ENCODE measurements around the gene FAM210B. TPM values are rescaled to one million over a fixed set of nuclear protein-coding genes. Genes with fewer than 3 reads are reported as not detected.
"Not testable (repeated sequence)": the region's sequence is repeated elsewhere in the genome, so short reads cannot be mapped to it uniquely, and the experiment has no call there.

Gene FAM210B, protein sequence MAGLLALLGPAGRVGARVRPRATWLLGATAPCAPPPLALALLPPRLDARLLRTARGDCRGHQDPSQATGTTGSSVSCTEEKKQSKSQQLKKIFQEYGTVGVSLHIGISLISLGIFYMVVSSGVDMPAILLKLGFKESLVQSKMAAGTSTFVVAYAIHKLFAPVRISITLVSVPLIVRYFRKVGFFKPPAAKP
- total RNA-seq: 10 to 100 TPM; 25.2 to 27.8 TPM
- 10 to 100 TPM; 26.7 to 32.9 (median 27.8) TPM for polyA plus RNA-seq
- total RNA-seq: 7.4 to 39.9 (median 21.4) reads per million in 6 experiments

DNA sequence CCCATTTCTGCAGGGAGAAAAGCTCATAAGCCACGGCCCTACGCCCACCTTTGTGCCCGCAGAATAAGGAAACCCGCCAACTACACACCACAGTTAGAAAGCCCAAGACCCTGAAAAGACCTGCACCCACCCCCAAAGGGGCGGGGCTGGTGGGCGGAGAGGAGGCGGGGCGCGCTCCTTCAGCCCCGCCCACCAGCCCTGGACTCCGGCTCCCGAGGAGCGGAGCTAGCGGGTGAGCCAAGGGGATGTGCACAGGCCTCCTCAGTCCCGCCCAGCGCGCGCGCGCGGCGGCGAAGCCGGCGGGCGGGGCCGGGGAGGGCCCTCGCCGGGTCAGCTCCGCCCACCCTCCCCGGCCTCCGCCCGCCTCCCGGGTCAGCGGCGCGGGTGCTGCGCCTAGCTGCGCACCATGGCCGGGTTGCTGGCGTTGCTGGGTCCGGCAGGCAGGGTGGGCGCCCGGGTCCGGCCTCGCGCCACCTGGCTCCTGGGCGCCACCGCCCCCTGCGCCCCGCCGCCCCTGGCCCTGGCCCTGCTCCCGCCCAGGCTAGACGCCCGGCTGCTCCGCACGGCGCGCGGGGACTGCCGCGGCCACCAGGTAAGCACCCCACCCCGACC is at the start of gene FAM210B:
Gene FAM210B (plus strand): TSS at position 375 of the 612 bp plus-strand sequence. CDS start 32 bp downstream, at position 407.
- Mint-ChIP-seq H3K4me1 (peaks cover 8 to 27% (median 17%) of the 10 kb centered on the region in 4 donors), H3K27ac (peak within 1 kb of the TSS in 9 of 10 donors; percentile 65 to 92 (median 84)), H3K36me3 (peaks cover 0 to under 1% (median 0%) of the 10 kb centered on the region in 3 donors), H3K9me3 (no peaks in the 10 kb centered on the region), H3K27me3 (peaks cover 0 to 3% (median 0%) of the 10 kb centered on the region in 5 donors), H3K4me3 (peak within 1 kb of the TSS; percentile 80 to 95 (median 92))
- peak; percentile 98 for ATAC-seq
- POLR2A ChIA-PET: interaction anchor here (0.9 to 2.6 kb wide), 5 partner anchors 14 to 1034 kb away, joined by 3 to 34 read pairs (median 3); partner anchors contain the start of genes AURKA, CASS4, CSTF1 and RTF2
- DNase-seq: peak; percentile 63 to 89 (median 76)

DNA sequence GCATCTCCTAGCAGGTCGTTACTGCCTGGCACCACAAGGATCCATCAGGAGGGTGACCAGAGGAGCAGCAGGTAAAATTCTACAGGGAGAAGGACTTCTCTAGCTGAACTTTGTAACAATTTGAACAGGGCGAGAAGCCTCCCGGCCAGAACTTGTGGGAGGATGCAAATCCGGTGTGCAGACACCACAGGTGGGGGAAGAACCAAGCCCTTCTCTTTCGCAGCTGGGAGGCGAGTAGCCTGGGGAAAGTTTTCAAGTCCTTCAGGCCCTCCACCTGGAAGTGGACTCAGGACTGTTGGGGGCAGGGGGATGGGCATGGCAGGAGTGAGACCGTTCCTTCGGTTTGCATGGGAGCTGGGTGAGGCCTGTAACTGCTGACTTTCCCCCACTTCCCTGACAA is 42.7 kb upstream of the FAM210B start:
- Mint-ChIP-seq H3K27me3 (peaks cover 2 to 48% (median 26%) of the 10 kb centered on the region in 5 donors), H3K4me1 (no peaks in the 10 kb centered on the region), H3K36me3 (no peaks in the 10 kb centered on the region), H3K9me3 (peaks cover 0 to 13% (median 2%) of the 10 kb centered on the region in 9 donors), H3K27ac (no peak overlapping the region), H3K4me3 (no peak overlapping the region)
- ATAC-seq (no peak), DNase-seq (no peak)
- POLR2A ChIA-PET: no interaction called here

DNA sequence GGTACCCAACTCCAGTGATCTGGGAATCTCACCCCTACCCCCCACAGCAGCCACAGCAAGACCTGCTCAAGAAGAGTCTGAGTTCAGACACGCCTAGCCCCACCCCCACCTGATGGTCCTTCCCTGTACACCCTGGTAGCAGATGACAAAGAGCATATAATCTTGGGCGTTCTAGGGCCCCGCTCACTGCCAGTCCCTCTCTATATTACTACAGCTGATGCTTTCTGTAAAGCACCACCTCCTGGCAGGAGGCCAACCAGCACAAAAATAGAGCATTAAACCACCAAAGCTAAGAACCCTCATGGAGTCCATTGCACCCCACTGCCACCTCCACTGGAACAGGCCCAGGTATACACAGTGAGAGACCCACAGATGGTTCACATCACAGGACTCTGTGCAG is 42.3 kb upstream of the FAM210B start:
- H3K4me1 Mint-ChIP-seq: no peaks in the 10 kb centered on the region
- no peak overlapping the region for H3K27ac Mint-ChIP-seq
- DNase-seq (no peak), ATAC-seq (no peak)
- H3K36me3 Mint-ChIP-seq: no peaks in the 10 kb centered on the region
- peaks cover 2 to 46% (median 27%) of the 10 kb centered on the region in 5 donors for H3K27me3 Mint-ChIP-seq
- POLR2A ChIA-PET: no interaction called here
- no peak overlapping the region for H3K4me3 Mint-ChIP-seq
- peaks cover 0 to 13% (median 2%) of the 10 kb centered on the region in 9 donors for H3K9me3 Mint-ChIP-seq

DNA sequence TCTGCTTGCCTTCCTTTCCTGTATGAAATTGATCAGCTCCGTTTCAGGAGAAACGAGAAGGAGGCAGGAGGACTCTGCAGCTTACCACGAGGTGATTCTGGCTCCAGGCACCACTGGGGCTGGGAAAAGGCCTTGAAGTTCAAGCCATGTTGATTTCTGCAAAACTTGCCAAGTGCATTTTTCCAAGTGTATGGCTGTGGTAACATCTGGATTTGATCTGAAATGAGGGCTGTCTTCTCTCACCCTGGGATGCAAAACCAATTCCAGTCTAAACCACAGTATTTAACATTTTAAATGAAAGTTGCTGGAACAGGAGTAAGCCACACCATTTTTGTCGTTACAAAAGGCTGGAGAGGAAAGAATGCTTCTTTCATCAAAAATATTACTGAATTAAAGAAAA is 36.1 kb upstream of the FAM210B start:
- DNase-seq (no peak), ATAC-seq (no peak)
- peaks cover 14 to 59% (median 32%) of the 10 kb centered on the region in 5 donors for H3K27me3 Mint-ChIP-seq
- no peak overlapping the region for H3K4me3 Mint-ChIP-seq
- H3K27ac Mint-ChIP-seq: no peak overlapping the region
- no peaks in the 10 kb centered on the region for H3K9me3 Mint-ChIP-seq
- H3K36me3 Mint-ChIP-seq: no peaks in the 10 kb centered on the region
- no peaks in the 10 kb centered on the region for H3K4me1 Mint-ChIP-seq
- POLR2A ChIA-PET: no interaction called here

DNA sequence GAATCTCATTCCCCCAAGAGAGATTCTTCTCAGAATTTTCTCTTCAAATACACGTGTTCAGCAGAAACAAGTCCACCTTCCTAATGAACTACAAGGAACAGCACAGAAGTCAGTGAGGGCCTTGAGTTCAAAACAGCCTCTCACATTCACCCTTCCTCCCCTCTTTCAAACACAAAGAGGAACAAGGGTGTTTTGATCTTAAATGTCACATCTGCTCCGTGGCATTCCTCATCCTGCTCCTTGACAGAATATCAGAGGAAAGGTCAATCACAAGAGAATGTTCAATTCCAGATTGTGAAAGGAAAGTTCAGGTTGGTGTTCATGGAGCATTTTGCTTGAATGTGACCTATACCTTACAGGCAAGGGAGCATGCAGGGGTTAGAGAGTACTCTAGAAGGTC is 35.6 kb upstream of the FAM210B start:
- H3K36me3 Mint-ChIP-seq: no peaks in the 10 kb centered on the region
- no peaks in the 10 kb centered on the region for H3K9me3 Mint-ChIP-seq
- H3K4me1 Mint-ChIP-seq: no peaks in the 10 kb centered on the region
- H3K27ac Mint-ChIP-seq: no peak overlapping the region
- POLR2A ChIA-PET: no interaction called here
- H3K4me3 Mint-ChIP-seq: no peak overlapping the region
- no peak for DNase-seq
- H3K27me3 Mint-ChIP-seq: peaks cover 14 to 61% (median 32%) of the 10 kb centered on the region in 5 donors
- no peak for ATAC-seq

DNA sequence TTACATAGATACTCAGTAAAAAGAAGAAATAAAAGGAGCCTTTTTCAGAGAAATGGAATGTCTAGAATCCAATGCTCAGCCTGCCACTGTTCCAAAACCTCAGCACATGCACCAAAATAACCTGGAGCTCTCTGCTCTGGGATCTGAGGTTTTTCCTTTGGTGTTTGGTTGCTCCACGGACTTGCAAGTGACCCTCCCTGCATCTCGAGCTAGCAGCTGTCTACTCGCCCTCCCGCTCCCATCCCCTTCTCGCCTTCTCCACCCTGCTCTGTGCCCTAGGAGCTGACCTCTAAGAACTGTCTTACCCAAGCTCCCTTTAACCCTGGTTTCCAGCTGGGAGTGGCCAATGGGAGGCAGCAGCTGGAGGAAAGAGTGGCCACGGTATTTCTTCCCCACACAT is 35.1 kb upstream of the FAM210B start:
- Mint-ChIP-seq H3K27me3 (peaks cover 14 to 61% (median 32%) of the 10 kb centered on the region in 5 donors), H3K4me3 (no peak overlapping the region), H3K4me1 (no peaks in the 10 kb centered on the region), H3K27ac (no peak overlapping the region), H3K36me3 (no peaks in the 10 kb centered on the region), H3K9me3 (no peaks in the 10 kb centered on the region)
- DNase-seq (no peak), ATAC-seq (no peak)
- POLR2A ChIA-PET: no interaction called here

DNA sequence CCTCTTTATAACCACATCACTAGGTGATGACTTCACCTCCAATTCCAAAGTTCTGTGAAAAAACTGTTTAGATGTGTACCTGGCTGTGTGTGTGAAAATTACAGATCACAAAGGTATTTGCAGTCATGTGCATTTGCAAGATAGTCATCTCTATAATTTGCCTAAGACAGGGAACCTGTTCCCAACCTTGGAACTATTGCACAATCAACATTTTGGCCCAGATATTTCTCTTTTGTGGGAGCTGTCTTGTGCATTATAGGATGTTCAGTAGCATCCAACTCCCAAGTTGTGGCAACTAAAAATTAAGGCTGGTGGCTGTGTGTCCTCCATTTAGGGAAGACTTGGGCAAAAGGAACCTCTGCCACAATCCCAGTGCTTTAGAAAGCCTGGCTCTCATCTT is 34.0 kb upstream of the FAM210B start:
- ATAC-seq: no peak
- POLR2A ChIA-PET: no interaction called here
- Mint-ChIP-seq H3K4me3 (no peak overlapping the region), H3K27ac (no peak overlapping the region), H3K27me3 (peaks cover 14 to 54% (median 34%) of the 10 kb centered on the region in 5 donors), H3K9me3 (peaks cover 0 to under 1% (median 0%) of the 10 kb centered on the region in 9 donors), H3K4me1 (no peaks in the 10 kb centered on the region), H3K36me3 (no peaks in the 10 kb centered on the region)
- no peak for DNase-seq

DNA sequence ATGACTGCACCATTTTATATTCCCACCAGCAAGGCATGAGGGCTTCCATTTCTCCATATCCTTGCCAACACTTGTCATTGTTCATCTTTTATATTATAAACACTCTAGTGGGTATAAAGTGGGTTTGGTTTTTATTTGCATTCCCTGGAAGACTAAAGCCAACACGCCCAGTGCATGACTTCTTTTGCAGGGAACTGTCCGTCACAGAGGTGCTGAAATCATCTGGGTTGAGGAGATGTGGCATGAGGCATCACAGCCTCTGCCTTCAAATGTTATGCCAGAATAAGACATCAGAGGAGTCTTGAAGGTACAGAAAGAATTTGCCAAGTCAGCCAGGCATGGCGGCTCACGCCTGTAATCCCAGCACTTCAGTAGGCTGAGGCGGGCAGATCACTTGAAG is 29.9 kb upstream of the FAM210B start:
- Mint-ChIP-seq H3K9me3 (peaks cover 0 to 3% (median 0%) of the 10 kb centered on the region in 9 donors), H3K36me3 (no peaks in the 10 kb centered on the region), H3K4me3 (no peak overlapping the region), H3K27ac (no peak overlapping the region), H3K4me1 (peaks cover 0 to 2% (median 0%) of the 10 kb centered on the region in 4 donors), H3K27me3 (peaks cover 14 to 43% (median 32%) of the 10 kb centered on the region in 5 donors)
- ATAC-seq (no peak), DNase-seq (peak in 1 of 10 donors; percentile 4)
- POLR2A ChIA-PET: no interaction called here

DNA sequence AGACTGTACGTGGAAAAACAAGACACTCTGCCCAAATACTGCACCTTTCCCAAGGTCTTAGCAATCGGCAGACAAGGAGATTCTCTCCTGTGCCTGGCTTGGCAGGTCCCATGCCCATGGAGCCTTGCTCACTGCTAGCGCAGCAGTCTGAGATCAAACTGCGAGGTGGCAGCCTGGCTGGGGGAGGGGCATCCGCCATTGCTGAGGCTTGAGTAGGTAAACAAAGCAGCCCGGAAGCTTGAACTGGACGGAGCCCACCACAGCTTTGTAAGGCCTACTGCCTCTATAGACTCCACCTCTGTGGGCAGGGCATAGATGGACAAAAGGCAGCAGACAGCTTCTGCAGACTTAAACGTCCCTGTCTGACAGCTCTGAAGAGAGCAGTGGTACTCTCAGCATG is 22.1 kb upstream of the FAM210B start:
- POLR2A ChIA-PET, H3K9me3 Mint-ChIP-seq, DNase-seq, H3K4me1 Mint-ChIP-seq, H3K27ac Mint-ChIP-seq, H3K4me3 Mint-ChIP-seq, H3K36me3 Mint-ChIP-seq, ATAC-seq: not testable (repeated sequence)
- peaks cover 38 to 52% (median 43%) of the 10 kb centered on the region in 5 donors for H3K27me3 Mint-ChIP-seq

DNA sequence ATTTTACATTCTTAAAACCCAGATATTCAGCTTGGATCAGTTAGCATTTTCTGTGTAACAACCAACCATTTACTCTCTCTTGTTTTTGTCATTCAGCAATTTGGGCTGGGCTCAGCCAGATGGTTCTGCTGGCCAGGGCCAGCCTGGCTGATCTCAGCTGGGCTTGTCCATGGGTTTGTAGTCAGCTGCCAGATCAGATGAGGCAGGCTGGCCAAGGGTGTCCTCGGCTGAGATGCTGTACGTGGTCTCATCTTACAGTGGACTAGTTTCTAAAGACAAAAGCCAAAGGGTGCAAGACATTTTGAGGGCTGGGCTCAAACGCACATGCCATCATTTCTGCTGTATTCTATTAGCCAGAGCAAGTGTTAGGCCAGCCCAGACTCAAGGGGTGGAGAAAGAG is 16.0 kb upstream of the FAM210B start:
- peaks cover 47 to 80% (median 67%) of the 10 kb centered on the region in 5 donors for H3K27me3 Mint-ChIP-seq
- POLR2A ChIA-PET: no interaction called here

DNA sequence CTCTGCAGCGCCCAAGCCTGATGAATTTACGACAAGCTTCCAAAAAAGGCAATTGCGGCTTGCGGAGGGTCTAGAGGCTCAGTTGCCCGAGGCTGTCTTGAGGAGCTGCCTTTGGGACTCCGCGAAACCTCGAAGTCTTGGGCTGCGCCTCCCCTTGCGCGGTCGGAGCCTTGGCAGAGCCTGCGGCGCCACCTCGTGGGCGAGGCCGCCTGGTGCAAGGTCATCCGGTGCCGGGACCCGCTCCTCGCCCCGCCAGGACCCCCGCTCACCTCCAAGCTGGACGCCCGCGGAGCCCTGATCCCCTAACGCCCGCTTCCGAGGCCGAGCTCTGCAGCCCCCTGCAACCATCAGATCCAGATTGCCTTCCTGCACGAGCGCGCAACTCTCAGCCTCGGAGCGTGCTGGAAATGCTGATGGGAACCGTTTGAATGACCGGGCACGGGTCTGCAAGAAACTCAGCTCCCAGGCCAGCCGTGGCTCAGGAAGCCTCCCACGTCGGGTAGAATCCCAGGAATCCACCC is 14.9 kb upstream of the FAM210B start:
- peak overlapping the region in 1 of 10 donors; percentile 50 for H3K4me3 Mint-ChIP-seq
- H3K4me1 Mint-ChIP-seq: peaks cover 0 to 17% (median 7%) of the 10 kb centered on the region in 4 donors

More for the DNA sequence above, 16.0 kb upstream of the FAM210B start:
- no peak overlapping the region for H3K27ac Mint-ChIP-seq
- DNase-seq (no peak), ATAC-seq (no peak)
- no peak overlapping the region for H3K4me3 Mint-ChIP-seq
- peaks cover 0 to 1% (median 0%) of the 10 kb centered on the region in 9 donors for H3K9me3 Mint-ChIP-seq
- H3K36me3 Mint-ChIP-seq: no peaks in the 10 kb centered on the region
- peaks cover 0 to 11% (median 7%) of the 10 kb centered on the region in 4 donors for H3K4me1 Mint-ChIP-seq

DNA sequence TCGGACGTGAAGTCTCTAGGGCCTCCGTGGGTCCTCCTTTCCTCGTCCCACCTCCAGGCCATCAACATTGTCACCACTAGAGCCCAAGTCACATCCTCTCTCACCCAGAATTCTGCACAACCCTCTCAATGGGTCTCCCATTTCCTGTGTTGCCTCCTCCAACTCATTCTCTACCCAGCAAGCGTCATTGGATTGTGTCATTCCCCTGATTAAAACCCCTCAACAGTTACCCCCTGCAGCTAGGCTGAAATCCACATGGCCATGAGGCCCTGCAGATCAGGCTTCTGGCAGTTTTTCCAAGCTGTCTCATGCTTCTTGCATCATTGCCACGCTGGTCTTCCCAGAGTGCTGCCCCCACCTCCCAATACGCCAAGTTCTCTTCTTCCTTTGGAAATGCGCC is 12.9 kb upstream of the FAM210B start:
- Mint-ChIP-seq H3K4me3 (no peak overlapping the region), H3K36me3 (no peaks in the 10 kb centered on the region), H3K27ac (peak overlapping the region in 1 of 10 donors; percentile 4), H3K27me3 (peaks cover 33 to 64% (median 46%) of the 10 kb centered on the region in 5 donors), H3K9me3 (peaks cover 0 to 1% (median 0%) of the 10 kb centered on the region in 9 donors), H3K4me1 (peaks cover 0 to 17% (median 7%) of the 10 kb centered on the region in 4 donors)
- no peak for ATAC-seq
- POLR2A ChIA-PET: no interaction called here
- DNase-seq: no peak

More for the DNA sequence above, 14.9 kb upstream of the FAM210B start:
- peak in 6 of 10 donors; percentile 7 to 22 (median 18) for DNase-seq
- POLR2A ChIA-PET: no interaction called here
- peaks cover 0 to 1% (median 0%) of the 10 kb centered on the region in 9 donors for H3K9me3 Mint-ChIP-seq
- peaks cover 48 to 78% (median 59%) of the 10 kb centered on the region in 5 donors for H3K27me3 Mint-ChIP-seq
- H3K27ac Mint-ChIP-seq: no peak overlapping the region
- ATAC-seq: peak; percentile 65 to 67
- H3K36me3 Mint-ChIP-seq: no peaks in the 10 kb centered on the region

Measured in naive thymus-derived CD8-positive, alpha-beta T cell (primary cell).